Common myeloid progenitor, CD34-positive (primary cell): ENCODE measurements around the gene PRRT2. TPM values are rescaled to one million over a fixed set of nuclear protein-coding genes. Genes with fewer than 3 reads are reported as not detected.
A peak's percentile ranks its signal among the peaks of the same experiment; 100 is the strongest.

ENCODE experiments used
- CTCF ChIA-PET: fragments of 350-600 bp; sonication (Branson Sonifier 250); formaldehyde crosslinking; loops from one replicate; lab custom pipeline; 2021; ENCODE audit warnings: antibody characterized with exemption; lab: Charles Lee
- POLR2A ChIA-PET: fragments of 350-600 bp; sonication (Branson Sonifier 250); formaldehyde crosslinking; loops from one replicate; lab custom pipeline; 2021; ENCODE audit warnings: antibody characterized with exemption; lab: Charles Lee
- DNase-seq, 3 donors: peaks; one replicate each; pipeline versions ENCODE4 v3.0.0 to v3.0.0-alpha.2; 2013
- H3K27ac ChIP-seq, 2 experiments: 1 replicate in 1 of 2; 2 replicates in 1 of 2; pipeline ENCODE4 v1.7.0; 2013; ENCODE audit warnings: inconsistent platforms in 2 of 2, low read length in 2 of 2, mild to moderate bottlenecking in 2 of 2, low read depth in 1 of 2, moderate library complexity in 1 of 2; ENCODE audit not compliant: severe bottlenecking in 2 of 2, insufficient read depth in 1 of 2, poor library complexity in 1 of 2
- H3K27me3 ChIP-seq, 5 experiments: replicated peaks in 2 of 5; 1 replicate in 3 of 5; 2 replicates in 2 of 5; pipeline versions ENCODE4 v1.6.1 to v1.7.0; 2013; ENCODE audit warnings: low read length in 4 of 5, mild to moderate bottlenecking in 2 of 5, moderate library complexity in 2 of 5, inconsistent platforms in 1 of 5; ENCODE audit not compliant: insufficient read depth in 5 of 5, control insufficient read depth in 4 of 5
- H3K36me3 ChIP-seq, 4 experiments: 1 replicate in 2 of 4; 2 replicates in 2 of 4; pipeline versions ENCODE4 v1.6.1 to v1.7.0; 2013; ENCODE audit warnings: low read length in 3 of 4, control low read depth in 1 of 4, mild to moderate bottlenecking in 1 of 4; ENCODE audit not compliant: control insufficient read depth in 4 of 4, insufficient read depth in 4 of 4
- H3K4me1 ChIP-seq, 4 experiments: 1 replicate in 3 of 4; 2 replicates in 1 of 4; pipeline versions ENCODE4 v1.6.1 to v1.7.1; 2013; ENCODE audit warnings: low read length in 3 of 4, mild to moderate bottlenecking in 3 of 4, control low read depth in 1 of 4, inconsistent platforms in 1 of 4, moderate library complexity in 1 of 4; ENCODE audit not compliant: control insufficient read depth in 4 of 4, insufficient read depth in 4 of 4; ENCODE audit errors: control extremely low read depth in 1 of 4
- H3K4me3 ChIP-seq, 7 experiments: 1 replicate in 4 of 7; 2 replicates in 3 of 7; pipeline versions ENCODE4 v1.5.1 to v1.7.0; 2013; ENCODE audit warnings: mild to moderate bottlenecking in 7 of 7, low read length in 6 of 7, moderate library complexity in 6 of 7, inconsistent platforms in 2 of 7, low read depth in 2 of 7, control low read depth in 1 of 7; ENCODE audit not compliant: insufficient read depth in 4 of 7, control insufficient read depth in 1 of 7; ENCODE audit errors: extremely low read depth in 1 of 7
- H3K9me3 ChIP-seq, 5 experiments: 1 replicate in 4 of 5; 2 replicates in 1 of 5; pipeline versions ENCODE4 v1.6.1 to v1.7.1; 2013; ENCODE audit warnings: low read length in 4 of 5, mild to moderate bottlenecking in 2 of 5, inconsistent platforms in 1 of 5, low read depth in 1 of 5, moderate library complexity in 1 of 5; ENCODE audit not compliant: control insufficient read depth in 4 of 5, insufficient read depth in 2 of 5; ENCODE audit errors: control extremely low read depth in 1 of 5
- WGBS: methylation state at CpG from one replicate; pipeline ENCODE4 v1.1.5; 2013; ENCODE audit not compliant: insufficient coverage; 5-methylcytosine and 5-hydroxymethylcytosine counted together
- polyA plus RNA-seq: library from polyadenylated mRNA; unstranded; fragments of 120-200 nt; gene quantifications from one replicate; pipeline ENCODE4 v1.2.1, GENCODE V29; 2013

Gene PRRT2
- 0.41 TPM for polyA plus RNA-seq

DNA sequence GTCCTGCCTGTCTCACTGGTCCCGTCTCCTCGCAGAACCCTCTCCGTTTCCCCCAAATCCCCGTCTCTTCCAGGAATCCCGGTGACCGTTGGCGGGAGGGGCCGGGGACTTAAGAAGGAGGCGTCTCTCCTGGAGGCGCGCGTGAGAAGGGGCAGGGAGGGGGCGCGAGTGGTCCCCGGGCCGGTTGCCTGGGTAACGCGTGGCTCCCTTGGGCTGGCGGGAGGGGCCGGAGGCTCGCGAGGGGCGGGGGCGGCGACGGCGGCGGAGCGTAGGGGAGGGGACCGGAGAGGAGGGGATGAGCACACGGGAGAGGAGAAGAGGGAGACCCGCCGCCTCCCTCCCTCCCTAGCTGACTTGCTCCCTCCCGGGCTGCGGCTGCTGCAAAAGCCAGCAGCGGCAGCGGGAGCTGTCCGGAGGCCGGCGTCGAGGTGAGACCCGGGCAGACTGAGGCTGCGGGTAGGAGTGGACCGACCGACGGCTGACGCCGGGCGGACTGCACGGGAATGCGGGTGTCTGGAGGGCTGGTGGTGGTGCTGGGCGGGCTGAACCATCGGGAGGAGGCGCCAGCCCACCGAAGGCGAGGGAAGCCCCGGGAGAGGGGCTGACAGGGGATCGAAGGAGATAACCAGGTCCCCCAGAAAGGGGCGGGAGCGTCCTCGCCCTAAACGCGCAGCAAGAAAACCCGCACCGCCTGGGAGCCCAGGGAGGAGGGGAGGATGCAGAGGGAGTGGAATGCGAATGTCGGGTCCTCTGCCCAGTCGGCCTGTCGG is at the start of gene PRRT2:
Gene PRRT2 (plus strand): TSS at position 298 of the 770 bp plus-strand sequence. CDS start 862 bp downstream, outside the sequence.
- 3% methylated on average over 55 of the region's 69 CpGs for WGBS
- H3K4me1 ChIP-seq: peaks cover 2 to 73% (median 69%) of the 10 kb centered on the region in 4 experiments
- ChIA-PET POLR2A (interaction anchor here (0.8 kb wide), 1 partner anchor 9 kb away, joined by 3 read pairs; no protein-coding TSS in a partner anchor), CTCF (interaction anchor here (1.0 kb wide), 1 partner anchor 37 kb away, joined by 4 read pairs; no protein-coding TSS in a partner anchor)
- peak within 1 kb of the TSS; percentile 23 to 76 (median 66) for H3K4me3 ChIP-seq
- H3K27ac ChIP-seq: peak within 1 kb of the TSS in 1 of 2 experiments; percentile 14
- H3K27me3 ChIP-seq: peaks cover 0 to 20% (median 8%) of the 10 kb centered on the region in 5 experiments
- peaks cover 2 to 35% (median 16%) of the 10 kb centered on the region in 4 experiments for H3K36me3 ChIP-seq
- peak in 2 of 3 donors; percentile 42 to 51 for DNase-seq
- no peaks in the 10 kb centered on the region for H3K9me3 ChIP-seq

DNA sequence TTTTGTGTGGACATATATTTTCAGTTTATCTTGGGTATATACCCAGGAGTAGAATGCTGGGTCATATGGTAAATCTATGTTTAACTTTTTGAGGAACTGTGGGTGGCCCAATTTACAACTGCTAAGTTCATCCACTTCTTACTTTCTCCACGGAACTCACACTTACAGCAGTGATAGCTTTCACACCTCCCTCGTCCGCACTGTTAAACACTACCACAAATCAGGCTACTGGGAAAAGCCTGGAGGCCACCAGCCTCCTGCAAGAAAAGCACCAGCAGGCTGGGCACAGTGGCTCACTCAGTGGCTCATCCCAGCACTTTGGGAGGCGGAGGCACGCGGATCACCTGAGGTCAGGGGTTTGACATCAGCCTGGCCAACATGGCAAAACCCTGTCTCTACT is 48.7 kb upstream of the PRRT2 start:
- H3K27me3 ChIP-seq: no peaks in the 10 kb centered on the region
- H3K27ac ChIP-seq: no peak overlapping the region
- ChIA-PET CTCF (no interaction called here), POLR2A (no interaction called here)
- no peak overlapping the region for H3K4me3 ChIP-seq
- H3K4me1 ChIP-seq: no peaks in the 10 kb centered on the region
- no peak for DNase-seq
- H3K9me3 ChIP-seq: no peaks in the 10 kb centered on the region
- H3K36me3 ChIP-seq: no peaks in the 10 kb centered on the region
- 95% methylated on average over 6 of the region's 6 CpGs for WGBS

DNA sequence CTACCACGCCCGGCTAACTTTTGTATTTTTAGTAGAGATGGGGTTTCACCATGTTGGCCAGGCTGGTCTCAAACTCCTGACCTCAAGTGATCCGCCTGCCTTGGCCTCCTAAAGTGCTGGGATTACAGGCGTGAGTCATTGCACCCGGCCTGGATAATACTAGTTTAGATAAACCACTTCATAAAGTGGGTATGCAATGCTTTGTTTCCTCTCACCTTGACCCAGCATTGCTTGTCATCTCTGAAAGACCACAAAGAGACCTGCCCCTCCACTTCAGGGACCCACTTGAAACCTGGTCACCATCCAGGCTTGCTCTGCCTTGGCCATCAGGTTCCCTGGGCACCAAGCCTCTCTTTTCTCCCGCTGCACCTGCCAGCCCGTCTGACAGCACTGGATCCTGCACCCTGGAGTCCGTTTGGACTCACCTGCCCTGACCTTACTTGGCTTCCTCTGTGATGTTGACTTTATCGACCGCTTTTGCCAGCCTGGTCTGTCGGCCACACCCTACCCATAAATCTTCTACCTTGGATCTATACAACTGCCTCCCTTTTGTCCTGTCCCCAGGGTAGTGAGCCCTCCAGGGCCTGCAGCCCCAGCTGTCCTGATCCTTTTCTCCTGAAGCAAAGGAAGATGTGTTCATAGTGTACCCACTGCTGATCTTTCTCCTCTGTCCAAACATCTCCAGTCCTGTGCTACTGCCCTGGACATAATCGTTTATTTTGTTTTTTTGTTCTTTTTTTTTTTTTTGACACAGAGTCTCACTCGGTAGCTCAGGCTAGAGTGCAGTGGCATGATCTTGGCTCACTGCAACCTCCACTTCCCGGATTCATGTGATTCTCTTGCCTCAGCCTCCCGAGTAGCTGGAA is 46.6 kb upstream of the PRRT2 start:
- Histone ChIP-seq H3K9me3 (no peaks in the 10 kb centered on the region), H3K4me3 (no peak overlapping the region), H3K27ac (no peak overlapping the region), H3K36me3 (no peaks in the 10 kb centered on the region), H3K4me1 (no peaks in the 10 kb centered on the region), H3K27me3 (no peaks in the 10 kb centered on the region)
- DNase-seq: no peak
- CTCF ChIA-PET: no interaction called here
- POLR2A ChIA-PET: no interaction called here
- 87% methylated on average over 12 of the region's 15 CpGs for WGBS

DNA sequence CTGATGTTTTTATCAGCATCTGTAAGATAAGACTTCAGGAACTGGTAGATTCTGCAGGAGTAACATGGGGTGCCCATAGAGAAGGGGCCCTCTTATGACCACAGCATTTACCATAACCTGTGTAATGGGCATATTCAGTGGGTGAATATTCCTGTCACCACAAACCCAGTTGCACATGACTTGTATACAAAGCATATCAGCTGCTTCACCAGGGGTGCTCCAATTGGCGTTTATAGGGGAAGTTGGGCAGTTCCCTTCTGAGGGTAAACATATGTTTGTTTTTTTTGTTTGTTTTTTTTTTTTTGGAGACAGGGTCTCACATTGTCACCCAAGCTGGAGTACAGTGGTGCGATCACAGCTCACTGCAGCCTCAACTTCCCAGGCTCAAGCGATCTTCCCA is 45.4 kb upstream of the PRRT2 start:
- Histone ChIP-seq H3K4me3 (no peak overlapping the region), H3K9me3 (no peaks in the 10 kb centered on the region), H3K27me3 (no peaks in the 10 kb centered on the region), H3K36me3 (no peaks in the 10 kb centered on the region), H3K4me1 (peaks cover 0 to 4% (median 1%) of the 10 kb centered on the region in 4 experiments), H3K27ac (no peak overlapping the region)
- no peak for DNase-seq
- WGBS: 100% methylated on average over 2 of the region's 3 CpGs
- CTCF ChIA-PET: interaction anchor here (0.9 to 1.5 kb wide), 3 partner anchors 12 to 29 kb away, joined by 3 to 6 read pairs (median 3); no protein-coding TSS in a partner anchor
- POLR2A ChIA-PET: no interaction called here

DNA sequence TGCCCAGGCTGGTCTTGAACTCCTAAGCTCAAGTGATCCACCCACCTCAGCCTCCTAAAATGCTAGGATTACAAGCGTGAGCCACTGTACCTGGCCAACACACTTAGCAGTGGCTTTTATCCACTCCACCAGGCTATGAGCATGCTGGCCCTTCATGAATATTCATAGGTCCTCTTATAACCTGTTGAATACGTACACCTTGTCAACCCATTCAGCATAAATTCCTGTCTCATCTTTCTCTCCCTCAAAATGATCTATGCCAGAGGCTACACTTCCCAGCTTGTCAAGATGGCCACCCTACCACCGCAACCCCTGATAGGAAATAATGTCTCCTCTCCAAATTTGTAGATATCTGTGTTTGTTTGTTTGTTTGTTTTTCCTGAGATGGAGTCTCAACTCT is 44.9 kb upstream of the PRRT2 start:
- ChIA-PET CTCF (interaction anchor here (0.9 to 2.2 kb wide), 6 partner anchors 13 to 273 kb away, joined by 3 to 10 read pairs (median 4); no protein-coding TSS in a partner anchor), POLR2A (no interaction called here)
- no peaks in the 10 kb centered on the region for H3K9me3 ChIP-seq
- no peaks in the 10 kb centered on the region for H3K36me3 ChIP-seq
- DNase-seq: no peak
- H3K27ac ChIP-seq: no peak overlapping the region
- no peak overlapping the region for H3K4me3 ChIP-seq
- no peaks in the 10 kb centered on the region for H3K27me3 ChIP-seq
- 100% methylated on average over 2 of the region's 3 CpGs for WGBS
- peaks cover 0 to 4% (median 1%) of the 10 kb centered on the region in 4 experiments for H3K4me1 ChIP-seq

DNA sequence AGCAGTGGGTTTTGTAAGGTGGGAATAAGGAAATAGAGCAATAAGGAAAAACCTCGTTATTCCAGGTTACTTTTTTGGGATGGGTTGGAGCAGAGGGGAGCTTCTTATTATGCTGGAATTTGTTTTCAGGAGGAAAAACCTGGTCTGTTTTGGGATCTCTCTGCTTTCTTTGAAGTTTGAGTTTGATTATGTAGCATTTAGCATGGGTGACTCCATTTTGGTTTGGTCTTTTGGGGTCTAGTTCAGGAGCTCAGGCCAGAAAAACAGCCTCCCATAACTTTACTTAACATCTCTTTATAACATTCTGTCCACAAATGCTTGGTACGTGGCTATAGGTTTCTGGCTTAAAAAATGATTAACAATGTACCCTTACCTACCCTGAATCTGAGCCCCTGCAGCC is 42.5 kb upstream of the PRRT2 start:
- POLR2A ChIA-PET: no interaction called here
- CTCF ChIA-PET: interaction anchor here (0.7 to 2.2 kb wide), 6 partner anchors 9 to 16 kb away, joined by 3 to 10 read pairs (median 5); no protein-coding TSS in a partner anchor
- no peak for DNase-seq
- H3K27ac ChIP-seq: no peak overlapping the region
- peaks cover 0 to 9% (median 1%) of the 10 kb centered on the region in 4 experiments for H3K4me1 ChIP-seq
- no peaks in the 10 kb centered on the region for H3K36me3 ChIP-seq
- H3K9me3 ChIP-seq: no peaks in the 10 kb centered on the region
- no peak overlapping the region for H3K4me3 ChIP-seq
- no peaks in the 10 kb centered on the region for H3K27me3 ChIP-seq
- 100% methylated on average over 2 of the region's 2 CpGs for WGBS
